Measurements from ENCODE around the gene ALCAM.
"Not testable (repeated sequence)": the region's sequence is repeated elsewhere in the genome, so short reads cannot be mapped to it uniquely, and the experiment has no call there.

ALCAM gene

DNA sequence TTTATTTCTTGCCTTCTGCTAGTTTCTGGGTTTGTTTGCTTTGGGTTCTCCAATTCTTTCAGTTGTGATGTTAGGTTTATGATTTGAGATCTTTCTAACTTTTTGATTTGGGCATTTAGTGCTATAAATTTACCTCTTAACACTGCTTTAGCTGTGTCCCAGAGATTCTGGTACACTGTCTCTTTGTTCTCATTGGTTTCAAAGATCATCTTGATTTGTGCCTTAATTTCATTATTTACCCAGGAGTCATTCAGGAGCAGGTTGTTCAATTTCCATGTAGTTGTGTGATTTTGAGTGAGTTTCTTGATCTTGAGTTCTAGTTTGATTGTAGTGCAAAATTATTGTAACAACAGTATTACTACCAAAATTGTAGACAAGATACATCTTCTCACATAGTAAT is 25.9 kb downstream of the ALCAM start:
- not testable (repeated sequence) for DNase-seq

DNA sequence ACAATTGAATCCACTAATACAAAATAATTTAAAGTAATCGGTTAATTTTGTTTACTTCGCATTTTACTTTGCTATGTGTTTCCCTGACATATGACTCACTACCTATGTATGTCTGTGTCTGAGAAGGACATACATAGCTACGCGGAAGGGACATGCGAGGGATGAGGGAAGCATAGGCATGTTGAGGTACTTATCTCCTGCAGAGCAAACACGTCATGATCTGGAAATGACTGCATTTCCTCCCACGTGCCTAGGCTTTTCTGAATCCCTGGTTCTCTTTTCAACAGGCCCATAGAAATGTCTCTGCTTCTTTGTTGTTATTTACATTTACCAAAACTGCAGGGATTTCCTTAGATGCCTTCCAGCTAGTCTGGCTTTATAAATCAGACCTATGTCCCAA is 27.5 kb downstream of the ALCAM start:
- DNase-seq: no peak

DNA sequence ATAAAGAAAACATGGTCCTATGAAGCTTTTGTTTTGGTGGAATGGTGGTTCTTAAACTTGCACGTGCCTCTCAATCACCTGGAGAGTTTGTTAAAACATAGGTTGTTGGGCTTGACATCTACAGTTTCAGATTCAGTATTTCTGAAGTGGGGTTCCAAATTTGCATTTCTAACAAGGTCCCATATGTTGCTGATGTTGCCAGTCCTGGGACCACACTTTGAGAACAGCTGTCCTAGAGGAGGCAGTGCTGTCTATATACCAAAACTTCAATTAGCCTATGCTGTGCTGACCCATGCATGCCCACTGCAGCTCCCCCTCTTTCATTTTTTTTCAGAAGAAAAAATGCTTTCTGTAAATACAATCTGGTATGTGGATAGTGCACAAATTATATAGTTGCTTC is 31.3 kb downstream of the ALCAM start:
- DNase-seq: no peak

DNA sequence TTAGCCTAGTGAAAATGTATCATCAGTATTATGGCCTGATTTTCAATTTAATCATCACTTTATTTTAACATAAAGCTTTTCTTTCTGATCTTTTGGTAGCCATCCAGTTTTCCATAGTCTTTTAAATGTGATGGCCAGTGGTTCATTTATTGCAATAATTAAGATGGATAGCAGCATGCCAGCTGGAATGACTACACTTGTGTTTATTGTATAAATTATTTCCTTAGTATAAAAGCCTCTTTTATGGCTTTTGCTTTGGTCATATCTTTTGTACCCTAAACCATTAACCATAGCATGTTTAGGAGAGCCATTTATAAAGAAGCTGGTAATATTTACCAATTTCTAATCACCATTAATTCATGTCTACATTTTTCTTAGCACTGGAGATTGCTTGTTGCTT is 31.7 kb downstream of the ALCAM start:
- no peak for DNase-seq

DNA sequence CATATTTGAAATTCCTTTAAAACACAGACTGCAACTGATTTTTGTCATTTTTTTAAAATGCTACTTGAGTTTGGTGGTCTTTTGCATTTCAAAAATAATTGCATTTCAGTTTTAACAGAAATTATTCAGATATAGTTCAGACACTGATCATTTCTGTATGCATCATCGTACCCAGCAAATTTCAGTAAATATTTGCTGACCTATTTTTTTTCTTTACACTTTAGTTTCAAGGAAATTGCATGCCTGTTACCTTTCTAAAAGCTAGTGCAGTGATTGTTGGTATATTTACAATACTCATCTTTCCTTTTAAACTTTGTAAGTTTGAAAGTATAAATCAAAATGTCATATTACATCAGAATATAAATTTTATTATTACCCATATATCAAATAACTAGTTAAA is 32.4 kb downstream of the ALCAM start:
- DNase-seq: no peak

DNA sequence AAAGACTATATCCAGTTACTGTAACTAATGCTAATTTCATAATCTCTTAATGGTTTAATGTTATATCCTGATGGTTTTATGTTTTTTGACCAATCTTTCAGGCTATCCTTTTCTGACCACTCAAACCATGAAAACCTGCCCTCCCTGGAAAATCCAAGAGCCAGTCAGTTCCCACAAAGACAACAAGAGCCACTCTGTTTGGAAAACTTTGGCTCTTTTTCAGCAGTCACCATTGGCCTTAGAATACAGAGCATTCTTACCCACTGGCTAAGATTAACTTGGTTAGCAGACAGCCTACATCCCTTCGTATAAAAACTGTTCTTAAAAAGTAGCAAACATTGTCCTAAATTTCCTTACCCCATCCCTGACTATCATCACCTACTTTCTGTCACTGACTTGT is 32.9 kb downstream of the ALCAM start:
- no peak for DNase-seq

DNA sequence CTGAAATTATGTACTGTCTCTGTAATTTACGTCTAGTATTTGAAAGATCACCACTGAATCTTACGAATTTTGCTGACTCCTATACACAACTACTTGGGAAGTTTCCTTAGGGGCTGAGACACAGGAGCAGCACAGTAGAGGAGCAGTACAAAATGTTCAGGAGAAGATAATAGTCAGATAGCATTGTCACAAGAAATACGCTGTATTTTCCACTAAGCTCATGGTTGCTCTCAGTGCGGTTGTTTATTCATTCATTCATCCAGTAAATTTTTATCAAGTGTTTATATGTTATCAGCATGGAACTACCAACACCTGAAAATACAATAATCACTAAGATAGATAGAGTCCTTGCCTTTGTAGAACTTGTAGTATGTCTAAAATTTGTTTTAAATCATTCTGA is 34.5 kb downstream of the ALCAM start:
- no peak for DNase-seq

DNA sequence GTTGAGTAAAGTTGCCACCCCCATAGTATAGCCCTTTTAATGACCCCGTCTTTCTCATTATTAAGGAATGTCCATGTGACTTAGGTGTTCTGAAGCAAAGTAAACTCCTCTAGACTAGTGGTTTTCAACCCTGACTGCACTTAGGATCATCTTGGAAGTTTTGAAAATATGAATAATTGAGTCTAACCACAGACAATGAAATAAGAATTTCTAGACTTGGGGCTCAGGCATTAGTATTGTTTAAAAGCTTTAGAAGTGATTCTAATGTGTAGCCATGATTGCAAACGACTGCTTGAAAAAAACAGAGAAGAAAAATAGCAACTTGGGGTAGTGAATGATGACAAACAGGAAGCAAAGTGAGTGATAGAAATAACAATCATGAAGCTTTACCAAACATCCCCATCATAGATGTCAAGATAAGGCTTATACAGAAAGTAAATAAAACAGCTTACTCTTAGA is 35.0 kb downstream of the ALCAM start:
- no peak for DNase-seq

DNA sequence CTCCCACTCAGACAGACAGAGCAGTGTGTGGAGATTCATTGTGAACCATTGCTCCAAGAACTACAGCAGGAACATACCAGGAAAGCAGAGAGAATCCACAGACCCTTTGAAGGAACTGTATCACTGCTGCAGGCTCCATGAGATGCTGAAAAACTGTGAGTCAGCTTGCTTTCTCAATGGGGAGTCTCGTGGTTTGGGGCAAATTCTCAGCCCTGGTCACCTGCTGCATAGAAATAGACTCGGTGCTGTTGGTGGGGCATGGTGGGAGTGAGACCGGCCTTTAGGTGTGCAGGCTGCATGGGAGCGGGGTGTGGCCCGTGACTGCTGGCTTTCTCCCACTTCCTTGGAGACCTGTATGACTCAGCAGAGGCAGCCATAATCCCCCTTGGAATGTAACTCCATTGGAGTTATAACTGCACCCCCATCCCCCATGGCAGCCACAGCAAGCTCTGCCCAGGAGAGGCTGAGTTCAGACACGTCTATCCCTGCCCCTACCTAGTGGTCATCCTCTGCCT is 35.6 kb downstream of the ALCAM start:
- no peak for DNase-seq

DNA sequence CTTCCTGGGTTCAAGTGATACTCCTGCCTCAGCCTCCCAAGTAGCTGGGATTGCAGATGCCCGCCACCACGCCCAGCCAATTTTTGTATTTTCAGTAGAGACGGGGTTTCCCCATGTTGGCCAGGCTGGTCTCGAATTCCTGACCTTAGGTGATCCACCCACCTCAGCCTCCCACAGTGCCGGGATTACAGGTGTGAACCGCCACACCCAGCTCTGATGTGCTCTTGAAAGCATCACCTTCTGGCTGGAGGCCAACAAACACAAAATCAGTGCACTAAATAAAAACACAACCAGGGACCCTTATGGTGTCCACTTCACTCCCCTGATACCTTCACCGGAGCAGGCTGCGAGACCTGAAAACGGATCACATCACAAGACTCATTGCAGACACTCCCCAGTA is 36.3 kb downstream of the ALCAM start:
- DNase-seq: not testable (repeated sequence)

DNA sequence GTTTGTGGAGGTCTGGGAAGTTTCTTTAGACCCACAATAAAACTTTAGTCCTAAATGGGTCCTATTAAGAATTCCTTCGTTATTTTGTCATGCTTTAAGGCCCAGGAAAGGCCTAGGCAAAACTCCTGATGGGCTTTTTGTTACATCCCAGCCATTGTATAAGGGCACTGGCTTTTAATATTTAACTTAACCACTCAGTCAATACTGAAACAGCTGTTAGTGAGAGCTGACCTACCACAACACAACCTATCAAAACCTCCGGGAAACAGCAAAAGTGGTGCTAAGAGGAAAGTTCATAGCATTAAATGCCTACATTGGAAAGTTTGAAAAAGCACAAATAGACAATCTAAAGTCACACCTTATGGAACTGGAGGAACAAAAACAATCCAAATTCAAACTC is 39.6 kb downstream of the ALCAM start:
- no peak for DNase-seq

DNA sequence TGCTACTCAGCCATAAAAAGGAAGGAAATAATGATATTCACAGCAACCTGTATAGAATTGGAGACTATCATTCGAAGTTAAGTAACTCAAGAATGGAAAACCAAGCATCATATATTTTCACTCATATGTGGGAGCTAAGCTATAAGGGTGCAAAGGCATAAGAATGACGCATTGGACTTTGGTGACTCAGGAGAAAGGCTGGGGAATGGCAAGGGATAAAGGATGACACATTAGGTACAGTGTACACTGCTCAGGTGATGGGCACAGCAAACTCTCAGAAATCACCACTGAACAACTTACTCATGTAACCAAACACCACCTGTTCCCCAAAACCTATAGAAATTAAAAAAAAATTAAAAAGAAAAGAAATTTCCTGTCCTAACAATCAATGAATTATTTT is 42.7 kb downstream of the ALCAM start:
- DNase-seq: no peak

DNA sequence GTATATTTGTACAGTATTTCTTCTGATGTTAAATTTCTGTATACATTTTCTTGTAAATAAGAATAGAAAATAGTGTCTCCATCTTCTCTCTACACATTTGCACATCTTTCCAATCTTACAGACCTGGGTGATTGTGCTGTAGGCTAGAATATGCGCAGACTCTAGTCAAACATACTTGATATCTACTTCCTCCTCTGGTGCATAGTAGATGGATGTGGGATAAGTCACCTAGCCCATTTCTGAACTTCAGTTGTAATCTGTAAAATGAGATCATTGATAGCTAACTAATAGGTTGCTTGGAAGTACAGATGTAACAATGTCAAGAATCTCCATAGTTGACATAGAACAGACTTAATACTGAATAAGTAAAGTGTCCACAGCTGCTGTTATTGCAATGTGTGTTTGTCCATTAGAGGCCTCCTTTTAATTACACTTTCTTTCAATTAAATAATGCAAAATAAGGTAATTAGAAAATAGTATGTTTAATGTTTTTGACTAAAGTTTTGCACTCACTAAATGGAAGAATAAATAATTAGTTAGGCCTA is 46.7 kb downstream of the ALCAM start:
- DNase-seq: no peak

DNA sequence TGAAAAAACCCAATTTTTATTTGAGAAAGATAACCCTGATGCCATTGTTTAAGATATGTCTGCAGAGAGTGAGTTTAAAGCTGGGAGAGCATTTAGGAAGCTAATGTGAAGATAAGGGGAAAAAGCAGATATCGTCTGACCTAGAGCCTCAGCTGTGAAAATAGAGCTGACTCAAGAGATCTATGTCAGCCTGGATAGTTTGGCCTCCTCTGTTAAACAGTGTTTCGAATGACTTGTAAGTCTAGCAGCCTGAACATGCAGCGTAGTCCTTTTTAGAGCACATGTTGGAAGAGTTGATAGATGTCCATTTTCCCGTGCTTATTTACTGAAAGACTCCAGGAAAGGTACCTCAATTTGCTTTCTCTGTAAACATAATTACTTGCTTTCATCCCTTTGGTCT is 48.1 kb downstream of the ALCAM start:
- DNase-seq: no peak

DNA sequence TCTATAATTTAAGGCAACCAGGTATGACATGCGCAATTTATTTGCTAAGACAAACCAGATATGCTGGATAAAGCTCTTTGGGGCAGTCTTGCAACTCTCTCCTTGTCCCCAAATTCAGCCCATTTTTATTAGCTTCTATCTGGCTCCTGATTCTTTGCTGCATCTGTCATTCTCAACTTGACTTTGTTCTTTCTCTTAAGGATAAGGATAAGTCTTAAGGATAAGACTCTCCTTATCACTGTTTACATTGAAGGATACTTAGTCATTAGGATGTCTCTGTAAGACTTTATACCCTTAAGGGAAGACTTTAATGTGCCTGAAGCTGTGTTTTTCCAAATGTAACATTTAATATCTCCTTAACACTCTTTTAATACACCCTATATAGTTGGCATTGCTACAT is 49.2 kb downstream of the ALCAM start:
- DNase-seq: no peak

DNA sequence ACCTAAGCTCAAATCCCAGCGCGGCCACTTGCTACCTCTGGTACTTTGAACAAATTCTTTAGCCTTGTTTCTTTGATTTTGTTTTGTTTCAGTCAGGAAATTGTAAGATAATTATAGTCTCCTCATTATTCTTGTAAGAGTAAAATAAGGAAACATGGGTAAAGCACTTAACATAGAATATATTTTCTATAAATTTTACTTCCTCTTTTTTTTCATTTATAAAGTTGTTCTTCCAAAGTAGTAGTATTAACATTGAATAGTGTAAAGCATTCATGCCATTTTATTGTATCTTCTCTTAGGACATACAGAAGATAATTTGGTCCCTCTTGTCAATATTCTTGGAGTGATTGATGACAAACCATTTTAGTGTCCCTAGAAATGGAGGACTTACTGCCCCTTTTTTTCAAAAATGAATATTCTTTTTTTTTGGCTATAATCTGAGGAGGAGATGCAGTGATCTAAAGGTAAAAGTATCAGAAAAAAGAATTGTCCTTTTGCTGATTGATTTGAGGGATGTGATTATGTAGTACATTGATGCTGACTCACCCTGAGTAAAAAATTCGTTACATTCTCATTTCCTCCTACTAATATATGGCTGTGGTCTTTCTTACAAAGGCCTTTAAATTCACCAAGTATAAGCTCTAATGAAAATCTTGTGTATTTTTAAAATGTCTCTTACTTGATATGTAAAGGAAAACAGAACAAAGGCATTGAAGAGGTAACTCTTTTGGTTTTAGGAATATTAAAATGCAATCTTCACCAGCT is 51.0 kb downstream of the ALCAM start:
- no peak for DNase-seq

DNA sequence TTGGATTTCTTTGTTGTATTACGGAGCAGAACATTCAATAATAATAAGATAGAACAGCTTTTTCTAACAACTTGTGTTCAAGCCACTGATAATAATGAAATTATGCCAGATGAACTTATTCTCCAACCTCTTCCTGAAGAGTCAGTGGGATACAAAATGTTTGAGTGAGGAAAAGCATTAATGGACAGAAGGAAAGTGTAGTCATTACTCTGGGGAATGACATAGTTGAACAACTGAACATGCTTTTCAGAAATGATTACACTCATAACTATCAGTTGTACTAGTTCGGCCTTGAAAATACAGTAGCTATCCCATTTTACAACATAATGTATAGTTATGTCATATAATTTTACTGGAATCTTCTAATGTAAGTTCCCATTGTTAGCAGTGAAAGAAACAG is 55.9 kb downstream of the ALCAM start:
- DNase-seq: no peak

DNA sequence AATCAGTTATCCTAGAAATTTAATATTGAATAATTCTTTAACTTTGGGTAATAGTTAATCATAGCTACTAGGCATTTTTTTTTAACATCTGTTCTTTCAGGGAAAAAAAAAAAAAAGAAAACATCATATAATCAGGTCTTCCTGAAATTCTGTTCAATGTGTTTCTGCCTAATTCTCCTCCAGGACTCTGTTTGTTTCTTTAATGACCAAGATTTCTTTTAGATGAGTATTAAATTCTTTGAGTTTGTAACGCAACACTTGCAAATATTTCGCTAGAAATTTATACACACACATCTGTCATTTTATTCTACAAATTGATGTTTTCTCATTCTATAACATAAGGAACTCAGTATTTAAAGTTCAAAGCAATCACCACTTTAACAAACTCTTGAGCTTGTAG is 56.7 kb downstream of the ALCAM start:
- no peak for DNase-seq

DNA sequence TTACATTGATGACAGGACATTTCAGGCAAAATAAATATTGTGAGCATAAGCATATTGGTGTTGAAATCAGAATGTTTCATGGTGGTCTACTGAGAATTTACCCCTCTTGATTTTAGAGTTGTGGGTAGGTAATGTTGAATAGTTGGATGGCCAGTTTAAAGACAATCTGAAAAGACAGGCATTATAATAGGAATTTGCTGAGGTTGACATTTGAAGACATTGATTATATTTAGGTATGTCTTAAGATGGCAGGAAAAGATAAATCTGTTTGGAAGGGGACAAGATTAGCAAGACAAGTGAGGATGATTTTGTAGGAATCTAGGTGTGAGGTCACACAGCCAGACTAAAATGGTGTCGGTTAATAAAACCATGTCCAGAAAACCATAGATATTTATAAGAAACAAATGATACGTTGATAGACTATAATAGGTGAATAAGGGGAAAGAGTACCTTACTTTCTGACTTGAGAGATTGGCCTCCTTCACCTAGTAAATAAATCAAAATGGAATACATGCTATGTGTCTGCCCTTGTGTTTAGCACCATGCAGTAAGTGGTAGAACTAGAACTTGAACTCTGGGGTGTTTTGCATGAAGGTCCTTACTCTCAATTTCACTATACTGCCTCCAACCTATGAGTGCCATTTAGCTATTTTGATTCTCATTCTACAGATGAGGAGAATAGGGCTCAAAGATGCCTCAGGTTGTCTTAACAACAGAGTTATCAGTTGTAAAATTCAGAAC is 57.9 kb downstream of the ALCAM start:
- no peak for DNase-seq

DNA sequence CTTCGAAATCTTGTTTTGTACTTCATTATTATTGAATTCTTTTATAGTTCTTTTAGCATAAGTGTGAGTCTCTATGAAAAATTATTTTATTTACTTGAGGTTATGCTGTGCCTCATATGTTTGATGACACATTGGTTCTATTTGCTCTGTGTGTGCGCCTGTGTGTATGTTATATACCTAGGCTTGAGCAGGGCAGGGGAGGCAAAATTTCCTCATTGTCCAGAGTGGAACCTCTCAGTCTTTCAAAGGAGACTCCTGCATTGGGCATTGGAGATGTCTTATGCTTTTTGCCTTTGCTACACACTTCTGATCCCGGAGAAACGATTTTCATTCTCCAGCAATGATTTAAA is 58.4 kb downstream of the ALCAM start:
- DNase-seq: no peak

DNA sequence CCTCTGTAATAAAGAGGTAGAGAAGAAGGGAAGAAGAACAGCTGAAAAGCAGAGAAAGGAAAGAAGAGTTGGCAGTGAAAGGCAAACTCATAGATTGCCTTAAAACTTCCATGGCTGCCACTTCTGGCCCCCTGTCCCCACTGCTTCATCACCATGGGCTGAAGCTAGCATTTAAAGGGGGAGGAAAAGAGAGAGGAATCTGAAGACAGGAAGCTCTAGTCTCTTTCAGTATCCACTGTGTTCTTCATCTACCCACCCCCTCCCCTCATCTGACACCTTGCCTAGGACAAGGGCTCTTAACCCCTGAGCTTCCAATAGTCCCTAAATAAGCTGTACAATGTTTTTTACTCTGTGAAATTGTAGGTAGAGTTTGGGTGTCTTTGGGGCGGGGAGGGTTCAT is 60.6 kb downstream of the ALCAM start:
- no peak for DNase-seq

DNA sequence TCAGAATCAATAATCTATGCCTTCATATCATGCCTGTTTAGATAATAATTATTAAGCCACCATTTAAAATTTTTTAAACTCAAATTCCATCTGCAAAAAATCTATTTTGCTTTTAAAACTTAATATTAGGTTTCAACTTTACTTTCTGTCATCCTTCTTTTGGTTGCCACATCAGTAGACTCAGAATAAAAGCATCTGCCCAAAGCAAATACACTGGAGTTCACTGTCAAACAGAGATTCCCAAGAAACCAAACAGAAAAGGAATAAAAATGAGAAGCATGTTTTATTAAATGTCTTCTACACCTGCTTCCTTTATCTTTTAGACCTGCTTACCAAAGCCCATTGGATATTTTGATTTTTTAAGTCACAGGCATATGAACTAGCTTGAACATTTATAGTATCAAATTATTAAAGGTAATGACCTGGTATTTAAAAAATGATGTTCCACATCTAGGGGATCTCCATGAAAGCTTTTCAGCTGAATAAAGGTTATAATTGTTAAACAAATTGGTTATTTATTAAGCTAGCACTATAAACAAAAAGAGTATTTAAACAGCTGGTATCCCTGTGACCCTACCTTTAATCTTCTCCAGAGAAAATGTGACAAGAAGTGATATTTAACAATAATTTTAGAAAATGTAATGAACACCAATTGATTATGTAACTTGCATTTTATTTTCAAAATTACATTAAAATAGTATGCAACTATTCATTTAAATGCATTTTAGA is 62.5 kb downstream of the ALCAM start:
- DNase-seq: no peak

DNA sequence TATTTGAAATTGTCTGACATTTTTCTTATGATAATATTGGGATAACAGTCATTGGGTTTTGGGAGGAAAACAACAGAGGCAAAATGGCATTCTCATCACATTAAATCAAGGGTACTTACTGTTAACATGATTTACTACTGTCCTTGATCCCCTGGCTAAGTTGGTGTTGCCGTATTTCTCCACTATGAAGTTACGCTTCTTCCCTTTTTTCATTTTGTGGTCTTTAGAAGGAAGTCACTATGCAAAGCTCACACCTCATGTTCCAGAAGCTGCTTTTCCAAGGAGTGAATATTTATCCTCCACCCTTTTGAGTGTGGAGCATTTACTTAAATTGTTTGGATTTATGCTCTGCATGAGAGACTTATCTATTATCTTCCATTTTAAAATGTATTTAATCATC is 63.7 kb downstream of the ALCAM start:
- no peak for DNase-seq

DNA sequence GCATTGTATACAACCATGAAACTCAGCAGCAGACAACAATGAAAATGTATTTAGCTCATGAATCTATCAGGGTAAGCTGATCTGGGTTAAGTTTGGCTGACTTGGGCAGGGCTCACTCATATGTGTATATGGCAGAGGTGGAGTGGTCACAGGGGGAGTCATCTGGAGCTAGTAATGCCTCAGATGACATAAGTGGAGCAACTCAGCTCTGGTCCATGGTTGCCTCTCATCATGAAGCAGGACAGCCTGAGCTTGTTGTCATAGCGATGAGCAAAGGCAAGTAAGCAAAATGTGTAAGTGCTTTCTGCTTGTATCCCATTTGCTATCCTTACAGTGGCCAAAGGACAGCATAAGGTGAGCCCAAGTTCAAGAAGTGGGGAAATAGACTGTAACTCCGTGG is 64.5 kb downstream of the ALCAM start:
- DNase-seq: no peak
